Stimulated activated naive CD4-positive, alpha-beta T cell treated with Interleukin-2 at 50 U/mL for 16 hours (primary cell): ENCODE measurements around the gene HEATR1.

Experiments used
- DNase-seq: peaks from one replicate; lab custom pipeline; 2025; lab: John Stamatoyannopoulos, UW

The HEATR1 gene

GRCh38 chr1:236536540-236536939 lies 67.8 kb downstream of the HEATR1 start:
- DNase-seq, result no peak

DNA sequence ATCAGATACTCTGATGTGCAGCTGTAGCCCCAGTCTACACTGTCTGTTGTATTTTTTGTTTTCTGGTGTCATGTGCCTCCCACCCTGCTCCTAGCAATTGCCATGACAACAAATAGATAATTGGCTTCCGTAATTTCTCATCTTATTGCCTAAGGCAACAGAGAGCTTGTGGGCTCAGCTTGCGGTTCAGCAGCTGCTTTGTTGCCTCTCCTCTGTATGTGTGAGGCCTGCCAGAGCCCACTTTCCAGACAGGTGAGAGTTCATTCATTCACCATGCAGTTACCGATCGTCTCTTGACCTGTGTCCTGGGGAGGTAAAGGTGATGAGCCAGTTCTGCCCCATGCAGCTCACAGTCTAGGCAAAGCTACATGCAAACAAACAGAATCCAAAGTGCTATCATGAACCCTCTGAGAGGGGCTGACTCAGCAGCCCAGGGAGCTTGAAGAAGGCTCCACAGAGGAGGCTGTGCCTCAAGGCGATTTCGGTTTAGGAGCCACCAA lies 68.6 kb downstream of the HEATR1 start:
- DNase-seq, result no peak

DNA sequence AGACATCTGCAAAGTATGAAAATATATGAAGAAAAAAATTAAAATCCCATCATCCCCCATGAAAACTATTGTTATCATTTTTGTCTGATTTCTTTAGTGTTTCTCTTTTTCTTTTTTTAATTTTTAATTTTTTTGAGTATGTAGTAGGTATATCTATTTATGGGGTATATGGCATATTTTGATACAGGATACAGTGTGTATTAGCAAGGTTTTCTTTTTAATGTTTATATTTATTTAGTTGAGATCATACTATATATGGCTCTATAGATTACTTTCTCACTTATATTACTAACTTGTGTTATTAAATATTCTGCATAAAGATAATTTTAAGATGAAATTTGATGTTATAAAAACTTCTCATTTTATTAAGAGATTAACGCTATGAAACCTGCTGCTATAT lies 69.1 kb downstream of the HEATR1 start:
- DNase-seq, result no peak

DNA sequence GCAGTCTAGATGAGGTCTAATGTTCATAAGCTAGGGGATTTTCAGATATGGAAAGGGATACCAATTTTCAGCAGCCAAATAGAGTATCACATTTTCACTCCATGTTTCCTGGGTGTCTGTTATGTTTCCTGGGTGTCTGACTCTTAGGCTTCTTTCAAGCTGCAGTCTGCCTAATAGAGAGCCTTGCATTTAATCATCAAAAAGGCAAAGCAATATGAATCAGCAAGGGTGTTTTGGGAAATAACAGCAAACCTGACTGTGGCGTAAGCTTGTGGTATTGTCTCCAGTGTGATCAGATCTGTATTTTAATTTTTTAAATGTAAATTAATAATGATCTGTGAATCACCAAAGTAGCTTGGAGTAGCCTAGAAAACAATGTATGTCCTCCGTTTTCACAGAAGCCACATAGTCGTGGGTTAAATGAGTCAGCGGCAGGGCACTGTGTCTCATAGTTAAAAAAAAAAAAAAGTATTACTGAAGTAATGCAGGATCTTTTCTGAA lies 70.1 kb downstream of the HEATR1 start:
- peak; percentile 54 for DNase-seq

- no peak for DNase-seq
These were observed 71.5 kb downstream of the HEATR1 start for GRCh38 chr1:236532850-236533249.

- no peak for DNase-seq
These were observed 73.4 kb downstream of the HEATR1 start for GRCh38 chr1:236530959-236531358.

DNA sequence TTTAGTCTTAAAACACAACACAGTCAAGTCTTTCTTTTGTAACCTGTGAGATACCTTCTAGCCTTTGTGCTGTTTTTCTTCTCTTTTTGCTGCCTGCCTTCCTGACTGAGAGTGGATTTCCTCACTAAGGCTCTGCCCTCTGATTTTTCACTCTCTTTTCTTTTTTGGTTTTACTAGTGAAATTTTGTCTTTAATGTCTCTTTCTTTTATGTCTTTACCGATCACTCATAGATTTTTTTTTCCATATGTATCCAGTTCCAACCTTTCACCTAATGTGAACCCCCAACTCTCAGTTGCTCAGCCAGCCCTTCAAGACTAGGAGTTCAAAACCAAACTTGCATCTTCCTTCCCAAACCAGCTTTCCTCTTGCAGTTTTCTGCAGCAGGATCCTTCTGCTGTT lies 74.0 kb downstream of the HEATR1 start:
- DNase-seq, result no peak

- DNase-seq, result no peak
These were observed 78.2 kb downstream of the HEATR1 start for GRCh38 chr1:236526079-236526478.

GRCh38 chr1:236524895-236525184 lies 79.5 kb downstream of the HEATR1 start:
- no peak for DNase-seq

DNA sequence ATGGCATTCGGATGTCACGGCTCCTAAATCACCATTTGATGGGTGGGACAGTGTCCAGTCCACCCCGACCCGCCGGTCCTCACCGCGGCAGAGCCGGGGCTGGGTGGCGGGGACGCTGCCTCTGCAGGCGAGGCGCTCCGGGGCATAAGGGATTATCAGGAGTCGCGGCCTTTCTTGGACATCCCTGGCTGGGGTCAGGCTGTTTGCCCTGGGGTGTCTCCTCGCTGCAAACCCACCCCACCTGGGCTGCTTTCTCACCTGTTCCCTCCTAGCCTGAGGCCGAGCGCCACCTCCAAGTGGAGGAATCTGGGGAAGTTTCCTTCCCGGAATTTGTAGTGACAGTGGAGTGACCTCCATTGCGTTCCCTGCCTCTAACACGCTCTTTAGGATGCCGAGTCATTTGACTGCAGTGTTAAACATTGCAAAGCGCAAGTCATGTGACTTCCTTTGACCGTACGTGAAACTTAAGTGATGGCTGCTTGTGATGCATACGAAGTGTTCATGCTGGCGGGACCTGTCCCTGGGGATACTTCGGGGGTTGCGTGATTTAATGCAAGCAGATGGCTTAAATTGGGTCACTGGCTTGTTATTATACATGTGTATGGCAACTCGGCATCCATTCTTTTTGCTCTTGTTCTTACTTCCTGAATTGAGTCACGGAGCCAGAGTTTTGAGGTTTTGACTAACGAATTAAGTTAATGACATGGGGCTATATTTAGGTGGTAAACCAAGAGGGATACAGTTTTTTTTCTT lies 80.0 kb downstream of the HEATR1 start:
- peak; percentile 55 for DNase-seq

- DNase-seq, result peak; percentile 82
These were observed 80.6 kb downstream of the HEATR1 start, which contains the start of gene LGALS8 for GRCh38 chr1:236523704-236524141. TSS of gene LGALS8 (plus strand) at chr1:236523982. CDS start at chr1:236526071, 2,089 bp downstream.

DNA sequence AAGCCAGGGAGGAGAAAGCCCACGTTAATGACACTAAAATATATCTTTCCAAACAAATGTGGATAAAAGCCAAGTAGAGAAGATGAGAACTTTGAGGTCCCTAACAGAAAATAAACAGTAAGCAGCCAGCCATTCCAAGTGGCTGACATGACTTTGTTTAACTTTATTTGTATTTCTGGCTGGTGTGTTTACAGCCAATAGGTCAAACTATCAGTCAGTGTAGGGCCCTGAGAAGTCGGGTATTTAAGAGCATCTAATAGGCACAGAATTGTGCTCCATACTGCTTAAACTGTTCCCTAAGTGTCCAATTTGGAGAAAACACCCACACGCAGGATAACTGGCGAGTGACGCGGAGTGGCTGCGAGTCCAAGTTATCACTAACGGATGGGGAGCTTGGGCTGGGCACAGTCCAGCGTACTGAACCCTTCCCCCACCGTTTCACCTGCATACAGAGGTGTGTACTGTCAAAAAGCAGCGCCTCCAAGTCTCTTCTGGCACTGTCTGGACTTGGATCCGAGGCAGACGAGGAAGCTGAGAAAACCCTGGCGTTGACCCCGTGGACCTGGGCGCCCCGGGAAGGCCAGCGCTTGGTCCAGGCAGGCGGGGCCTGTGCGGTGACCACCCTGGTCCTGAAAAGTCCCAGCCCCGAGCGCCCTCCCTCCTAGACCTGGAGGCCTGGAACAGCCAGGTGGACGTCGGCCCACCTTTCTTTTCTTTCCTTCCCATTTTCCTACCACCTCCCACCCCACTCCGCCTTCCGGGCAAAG lies 81.2 kb downstream of the HEATR1 start:
- no peak for DNase-seq

DNA sequence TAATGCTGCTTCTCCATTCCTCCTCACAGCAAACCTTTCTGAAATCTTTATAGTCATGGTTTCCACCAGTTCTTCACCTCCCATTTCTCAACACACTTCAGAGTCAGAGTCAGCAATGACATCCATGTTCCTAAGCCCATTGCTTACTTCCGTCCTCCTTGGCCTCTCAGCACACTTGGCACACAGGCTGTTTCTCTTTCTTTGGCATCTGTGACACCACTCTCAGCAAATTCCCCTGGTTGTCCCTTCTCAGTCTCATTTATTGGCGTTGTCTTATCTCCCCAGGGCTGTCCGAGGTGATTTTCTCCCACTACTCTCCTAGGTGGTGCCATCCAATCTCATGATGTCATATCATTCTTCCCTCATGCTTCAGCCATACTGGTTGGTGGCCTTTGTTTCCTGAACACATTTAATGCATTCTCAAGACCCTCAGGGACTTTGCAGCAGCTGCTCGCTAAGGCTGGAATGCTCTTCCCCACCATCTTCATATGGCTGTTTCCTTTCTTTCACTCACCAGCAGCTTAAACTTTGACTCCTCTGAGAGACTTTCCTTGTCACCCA lies 83.8 kb downstream of the HEATR1 start:
- no peak for DNase-seq

GRCh38 chr1:236518322-236518721 lies 86.0 kb downstream of the HEATR1 start:
- DNase-seq, result no peak

DNA sequence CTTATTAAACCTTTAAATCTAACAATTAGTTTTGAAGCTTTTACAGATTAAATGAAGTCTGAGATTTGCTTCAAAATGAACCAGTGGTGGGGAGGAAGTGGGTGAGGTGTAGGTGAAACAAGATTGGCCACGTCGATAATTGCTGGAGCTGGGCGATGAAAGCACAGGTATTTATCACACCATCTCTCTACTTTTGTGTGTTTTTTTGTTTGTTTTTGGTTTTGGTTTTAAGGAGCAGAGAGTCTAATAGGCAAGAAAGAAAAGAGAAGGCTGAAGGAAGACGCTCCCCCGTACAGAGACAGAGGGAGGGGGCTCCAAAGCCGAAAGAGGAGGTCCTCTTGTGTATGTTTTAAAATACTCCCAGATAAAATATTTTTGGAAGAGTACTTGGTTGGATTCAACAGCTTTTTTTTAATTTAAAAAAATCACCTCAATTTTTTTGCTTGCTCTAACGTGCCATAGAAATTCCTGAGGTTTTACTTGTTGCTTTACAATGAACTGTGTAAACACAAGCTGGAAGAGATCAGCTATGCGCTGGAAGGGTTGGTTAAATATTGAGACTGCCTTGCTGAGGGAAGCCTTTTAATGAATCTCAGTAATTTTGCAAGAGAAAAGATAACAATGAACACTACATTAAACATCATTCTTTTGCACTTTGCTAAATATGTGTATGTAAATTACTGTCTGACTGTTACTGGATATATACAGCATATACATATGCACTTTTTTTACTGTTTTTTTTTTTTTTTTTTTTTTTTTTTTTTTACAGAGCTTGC lies 87.2 kb downstream of the HEATR1 start:
- DNase-seq, result no peak

GRCh38 chr1:236515443-236515958 lies 88.8 kb downstream of the HEATR1 start:
- DNase-seq, result no peak

DNA sequence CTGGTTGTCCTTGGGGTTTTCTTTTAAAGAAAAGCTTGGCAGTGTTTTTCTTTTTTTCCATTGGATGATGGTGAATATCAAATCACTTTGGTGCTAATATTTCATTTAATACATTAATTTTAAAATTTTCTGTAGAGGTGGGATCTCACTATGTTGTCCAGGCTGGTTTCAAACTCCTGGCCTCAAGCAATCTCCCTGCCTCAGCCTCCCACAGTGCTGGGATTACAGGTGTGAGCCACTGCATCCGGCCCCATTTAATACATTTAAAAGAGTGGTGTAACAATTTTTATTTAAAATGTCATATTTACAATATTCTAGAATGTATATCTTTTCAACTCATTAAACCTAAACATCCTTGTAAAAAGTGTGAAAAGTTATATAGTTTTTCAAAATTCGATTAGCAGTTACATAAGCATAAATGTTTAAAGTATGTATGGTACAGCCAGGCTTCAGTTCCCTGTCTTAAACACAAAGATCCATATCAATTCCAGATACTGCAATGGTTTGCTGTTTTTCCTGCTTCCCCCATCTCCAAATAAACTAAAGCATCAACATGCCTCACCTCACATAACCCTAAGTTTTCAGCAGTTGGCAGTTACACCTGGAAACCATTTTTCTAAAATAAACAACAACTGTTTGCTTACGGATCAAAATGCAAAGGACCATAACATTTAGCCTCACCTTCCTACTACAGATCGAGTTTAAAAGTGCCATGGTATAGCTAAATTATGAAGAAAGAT lies 89.4 kb downstream of the HEATR1 start:
- DNase-seq, result no peak

DNA sequence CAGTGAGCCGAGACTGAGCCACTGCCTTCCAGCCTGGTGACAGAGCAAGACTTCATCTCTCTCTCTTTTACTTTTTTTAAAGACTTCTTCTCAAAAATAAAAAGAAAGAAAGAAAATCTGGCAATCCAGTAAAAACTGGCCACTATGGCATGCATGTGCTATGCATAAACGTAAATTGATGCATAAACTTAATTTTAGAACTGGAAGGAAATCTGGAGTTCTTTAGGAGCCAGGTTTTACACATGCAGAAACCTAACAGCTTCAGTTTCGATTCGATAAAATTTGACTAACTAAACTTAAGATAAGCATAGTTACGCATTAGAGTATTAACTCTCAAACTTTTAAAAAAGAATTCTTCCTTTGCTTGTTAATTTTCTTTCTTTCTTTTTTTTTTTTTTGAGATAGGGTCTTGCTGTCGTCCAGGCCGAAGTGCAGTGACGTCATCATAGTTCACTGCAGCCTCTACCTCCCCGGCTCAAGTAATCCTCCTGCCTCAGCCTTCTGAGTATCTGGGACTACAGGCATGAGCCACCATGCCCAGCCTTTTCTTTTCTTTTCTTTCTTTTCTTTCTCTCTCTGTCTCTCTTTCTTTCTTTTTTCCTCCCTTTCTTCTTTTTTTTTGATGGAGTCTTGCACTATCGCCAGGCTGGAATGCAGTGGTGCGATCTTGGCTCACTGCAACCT lies 92.4 kb downstream of the HEATR1 start:
- no peak for DNase-seq

DNA sequence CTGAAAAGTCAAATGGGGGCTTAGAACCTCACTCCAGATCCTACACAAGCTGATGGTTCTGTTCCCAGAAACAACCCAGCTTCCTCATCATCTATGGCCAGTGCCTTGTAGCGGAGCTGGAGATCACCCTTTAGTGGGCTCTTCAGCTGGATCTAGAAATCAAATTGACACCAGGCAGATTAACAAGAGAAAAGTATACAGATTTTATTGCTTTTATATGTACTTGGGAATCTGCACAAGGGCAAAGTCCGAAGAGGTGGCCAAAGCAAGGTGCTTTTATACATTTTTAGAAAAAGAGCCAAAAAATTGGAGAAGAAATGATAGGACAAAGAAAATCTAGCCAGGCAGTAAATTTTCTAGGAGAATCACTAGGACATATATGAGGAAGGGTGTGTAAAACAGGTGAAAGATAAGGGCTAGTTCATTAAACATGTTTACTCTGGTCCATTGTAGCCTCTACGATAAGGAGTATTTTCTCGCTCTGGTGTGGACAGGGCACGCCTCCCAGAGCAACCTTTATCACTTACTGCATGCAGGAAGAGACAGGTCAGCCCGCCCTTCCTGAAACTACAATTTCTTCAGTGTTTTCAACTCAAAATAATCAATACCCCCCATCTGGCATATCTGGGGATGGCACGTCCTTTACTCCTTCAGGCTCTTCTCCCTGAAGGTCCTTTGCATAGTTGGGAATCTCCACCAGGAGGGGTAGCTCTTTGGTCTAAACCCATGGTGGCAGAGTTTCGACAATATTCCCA lies 94.5 kb downstream of the HEATR1 start:
- no peak for DNase-seq

DNA sequence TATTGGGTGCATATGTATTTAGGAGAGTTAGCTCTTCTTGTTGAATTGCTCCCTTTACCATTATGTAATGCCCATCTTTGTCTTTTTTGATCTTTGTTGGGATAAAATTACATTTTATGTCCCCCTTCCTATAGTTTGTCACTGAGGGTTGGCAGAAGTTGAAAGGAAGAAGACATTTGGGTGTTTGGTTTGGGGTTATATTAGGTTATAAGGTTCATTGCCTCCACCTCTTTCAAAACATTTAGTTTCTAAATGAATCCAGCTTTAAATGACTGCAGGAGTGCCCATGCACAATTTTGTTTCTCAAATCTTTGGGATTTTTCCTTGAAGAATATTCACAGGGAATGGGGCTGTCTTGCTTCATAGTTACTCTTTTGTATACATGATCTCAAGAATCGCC lies 95.1 kb downstream of the HEATR1 start:
- DNase-seq, result no peak
